HCT116 (cell line): ENCODE results near the gene DNAJB1. TPM values are rescaled to one million over a fixed set of nuclear protein-coding genes. Genes with fewer than 3 reads are reported as not detected.

Experiments used
- CBX3 ChIP-seq: IDR thresholded peaks from 2 replicates; pipeline ENCODE4 v1.6.1; 2012; ENCODE audit warnings: low read depth
- CEBPB ChIP-seq: IDR thresholded peaks from 2 replicates; pipeline ENCODE4 v1.6.1; 2012; ENCODE audit warnings: low read depth
- ELF1 ChIP-seq: IDR thresholded peaks from 2 replicates; pipeline ENCODE4 v1.6.1; 2012; ENCODE audit warnings: low read depth, borderline replicate concordance
- EZH2phosphoT487 ChIP-seq: fragments of 200-600 bp; IDR thresholded peaks from 2 replicates; pipeline ENCODE4 v1.6.1; 2018; ENCODE audit warnings: antibody characterized with exemption, borderline replicate concordance
- FOSL1 ChIP-seq: IDR thresholded peaks from 2 replicates; pipeline ENCODE4 v1.6.1; 2012; ENCODE audit warnings: low read depth
- YY1 ChIP-seq: IDR thresholded peaks from 2 replicates; pipeline ENCODE4 v1.6.1; 2011; ENCODE audit warnings: low read length, low read depth, moderate library complexity, mild to moderate bottlenecking; ENCODE audit not compliant: insufficient replicate concordance; ENCODE audit errors: extremely low read depth
- ZNF274 ChIP-seq: fragments of 200-500 bp; sonication (Bioruptor generic); IDR thresholded peaks from 2 replicates; pipeline ENCODE4 v1.6.1; 2014; ENCODE audit warnings: mild to moderate bottlenecking, low read depth, low read length, inconsistent platforms
- total RNA-seq: library from RNA; stranded (reverse); gene quantifications from one replicate; pipeline ENCODE4 v1.2.1, GENCODE V29; 2021; ENCODE audit not compliant: unreplicated experiment
- TF ChIP-seq, protein P1 (sequence below): IDR thresholded peaks from 2 replicates; pipeline ENCODE4 v1.6.1; 2012; ENCODE audit warnings: low read depth
- TF ChIP-seq, protein P2 (sequence below): IDR thresholded peaks from 2 replicates; pipeline ENCODE4 v1.6.1; 2011; ENCODE audit warnings: mild to moderate bottlenecking, low read length, moderate library complexity; ENCODE audit not compliant: insufficient replicate concordance; ENCODE audit errors: extremely low read depth

The DNAJB1 gene
- total RNA-seq, 1 experiment from 2014 or later, result 175 TPM

DNA sequence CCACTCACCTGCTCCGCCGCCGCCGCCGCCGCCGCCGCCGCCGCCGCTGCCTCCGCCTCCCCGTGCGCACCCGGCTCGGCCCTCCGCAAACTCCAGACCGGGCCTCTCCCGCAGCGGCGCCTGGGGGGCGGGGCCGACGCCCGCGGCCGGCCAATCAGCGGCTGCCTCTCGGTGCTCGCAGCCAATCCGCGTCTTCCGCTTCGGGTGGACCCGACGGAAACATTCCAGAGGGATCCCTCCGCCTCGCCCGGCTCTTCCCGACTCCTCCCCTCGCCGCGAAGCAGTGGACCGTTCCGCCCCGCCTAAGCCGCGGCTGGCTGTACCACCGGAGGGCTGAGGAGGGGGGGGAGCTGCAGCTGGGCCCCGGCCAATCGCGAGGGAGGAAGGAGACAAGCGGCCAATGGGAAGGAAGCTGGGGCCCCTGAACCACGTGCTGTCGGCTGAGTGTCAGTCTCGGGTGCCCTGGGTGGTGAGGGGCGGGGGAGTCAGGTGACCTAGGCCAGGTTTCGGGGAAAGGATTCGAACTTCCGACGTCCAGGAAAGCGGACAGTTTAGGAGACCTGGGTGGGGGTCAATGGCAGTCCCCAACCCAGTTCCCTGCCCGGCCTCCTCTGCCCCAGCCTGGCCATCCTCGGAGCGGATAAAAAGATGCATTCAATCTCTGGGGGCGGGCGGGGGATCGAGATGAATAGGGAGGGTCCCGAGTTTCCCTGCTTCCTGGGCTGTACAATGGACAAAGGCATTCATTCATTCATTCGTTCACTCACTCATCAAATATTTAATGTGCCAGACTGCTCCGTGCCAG lies 22.0 kb downstream of the DNAJB1 start, which contains the start of gene GIPC1 (continued):
- TF ChIP-seq, protein P1, sequence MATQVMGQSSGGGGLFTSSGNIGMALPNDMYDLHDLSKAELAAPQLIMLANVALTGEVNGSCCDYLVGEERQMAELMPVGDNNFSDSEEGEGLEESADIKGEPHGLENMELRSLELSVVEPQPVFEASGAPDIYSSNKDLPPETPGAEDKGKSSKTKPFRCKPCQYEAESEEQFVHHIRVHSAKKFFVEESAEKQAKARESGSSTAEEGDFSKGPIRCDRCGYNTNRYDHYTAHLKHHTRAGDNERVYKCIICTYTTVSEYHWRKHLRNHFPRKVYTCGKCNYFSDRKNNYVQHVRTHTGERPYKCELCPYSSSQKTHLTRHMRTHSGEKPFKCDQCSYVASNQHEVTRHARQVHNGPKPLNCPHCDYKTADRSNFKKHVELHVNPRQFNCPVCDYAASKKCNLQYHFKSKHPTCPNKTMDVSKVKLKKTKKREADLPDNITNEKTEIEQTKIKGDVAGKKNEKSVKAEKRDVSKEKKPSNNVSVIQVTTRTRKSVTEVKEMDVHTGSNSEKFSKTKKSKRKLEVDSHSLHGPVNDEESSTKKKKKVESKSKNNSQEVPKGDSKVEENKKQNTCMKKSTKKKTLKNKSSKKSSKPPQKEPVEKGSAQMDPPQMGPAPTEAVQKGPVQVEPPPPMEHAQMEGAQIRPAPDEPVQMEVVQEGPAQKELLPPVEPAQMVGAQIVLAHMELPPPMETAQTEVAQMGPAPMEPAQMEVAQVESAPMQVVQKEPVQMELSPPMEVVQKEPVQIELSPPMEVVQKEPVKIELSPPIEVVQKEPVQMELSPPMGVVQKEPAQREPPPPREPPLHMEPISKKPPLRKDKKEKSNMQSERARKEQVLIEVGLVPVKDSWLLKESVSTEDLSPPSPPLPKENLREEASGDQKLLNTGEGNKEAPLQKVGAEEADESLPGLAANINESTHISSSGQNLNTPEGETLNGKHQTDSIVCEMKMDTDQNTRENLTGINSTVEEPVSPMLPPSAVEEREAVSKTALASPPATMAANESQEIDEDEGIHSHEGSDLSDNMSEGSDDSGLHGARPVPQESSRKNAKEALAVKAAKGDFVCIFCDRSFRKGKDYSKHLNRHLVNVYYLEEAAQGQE, result no peak
- TF ChIP-seq CBX3, result no peak
- TF ChIP-seq EZH2phosphoT487, result no peak
- no peak for TF ChIP-seq ELF1
- no peak for TF ChIP-seq FOSL1
- TF ChIP-seq, protein P2, sequence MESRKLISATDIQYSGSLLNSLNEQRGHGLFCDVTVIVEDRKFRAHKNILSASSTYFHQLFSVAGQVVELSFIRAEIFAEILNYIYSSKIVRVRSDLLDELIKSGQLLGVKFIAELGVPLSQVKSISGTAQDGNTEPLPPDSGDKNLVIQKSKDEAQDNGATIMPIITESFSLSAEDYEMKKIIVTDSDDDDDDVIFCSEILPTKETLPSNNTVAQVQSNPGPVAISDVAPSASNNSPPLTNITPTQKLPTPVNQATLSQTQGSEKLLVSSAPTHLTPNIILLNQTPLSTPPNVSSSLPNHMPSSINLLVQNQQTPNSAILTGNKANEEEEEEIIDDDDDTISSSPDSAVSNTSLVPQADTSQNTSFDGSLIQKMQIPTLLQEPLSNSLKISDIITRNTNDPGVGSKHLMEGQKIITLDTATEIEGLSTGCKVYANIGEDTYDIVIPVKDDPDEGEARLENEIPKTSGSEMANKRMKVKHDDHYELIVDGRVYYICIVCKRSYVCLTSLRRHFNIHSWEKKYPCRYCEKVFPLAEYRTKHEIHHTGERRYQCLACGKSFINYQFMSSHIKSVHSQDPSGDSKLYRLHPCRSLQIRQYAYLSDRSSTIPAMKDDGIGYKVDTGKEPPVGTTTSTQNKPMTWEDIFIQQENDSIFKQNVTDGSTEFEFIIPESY, result no peak
- TF ChIP-seq ZNF274, result no peak
- TF ChIP-seq YY1, result peak; percentile 7
- TF ChIP-seq CEBPB, result no peak
